ENCODE measurements around the gene APEH.

The APEH gene

GRCh38 chr3:49732597-49732996 is 58.4 kb downstream of the APEH start:
- no peak for DNase-seq

DNA sequence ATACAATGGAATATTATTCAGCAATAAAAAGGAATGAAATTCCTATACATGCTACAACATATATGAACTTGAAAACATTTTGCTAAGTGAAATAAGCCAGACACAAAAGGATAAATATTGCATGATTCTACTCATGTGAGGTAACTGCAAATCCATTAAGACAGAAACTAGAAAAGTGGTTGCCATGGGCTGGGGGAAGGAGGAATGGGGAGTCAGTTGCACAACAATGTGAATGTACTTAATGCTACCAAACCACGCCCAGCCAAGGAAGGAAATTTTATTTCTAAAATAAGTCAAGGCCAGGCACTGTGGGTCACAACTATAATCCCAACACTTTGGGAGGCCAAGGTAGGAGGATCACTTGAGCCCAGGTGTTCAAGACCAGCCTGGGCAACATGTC is 59.4 kb downstream of the APEH start:
- DNase-seq: no peak
